ENCODE measurements around the gene ABL1. TPM values are rescaled to one million over a fixed set of nuclear protein-coding genes. Genes with fewer than 3 reads are reported as not detected.

ABL1 gene
- polyA plus RNA-seq, 3 donors: 4.5 to 14.5 (median 8.0) TPM

GRCh38 chr9:130849356-130849755, 14.3 kb downstream of the ABL1 start:
- WGBS (ENCODE audit: insufficient coverage): 100% methylated on average over 5 of the region's 9 CpGs

GRCh38 chr9:130852801-130853200, 17.7 kb downstream of the ABL1 start:
- Histone ChIP-seq H3K79me2 (ENCODE audit: insufficient read depth, low read length) (peaks cover 33% of the 10 kb centered on the region), H3K4me3 (replicated peaks in 1 of 3; ENCODE audit: low read depth in 2 of 3, low read length in 3 of 3) (no peak overlapping the region), H3K9ac (ENCODE audit: insufficient read depth, low read length, poor library complexity, severe bottlenecking) (no peak overlapping the region), H3K27ac (ENCODE audit: low read depth in 1 of 2, low read length in 2 of 2) (no peak overlapping the region), H3K27me3 (ENCODE audit: control insufficient read depth in 2 of 2, insufficient read depth in 2 of 2, low read length in 2 of 2) (no peaks in the 10 kb centered on the region), H2AFZ (ENCODE audit: insufficient read depth, low read depth, low read length, poor library complexity, severe bottlenecking) (no peak overlapping the region), H4K20me1 (ENCODE audit: insufficient read depth, low read length) (peaks cover 1% of the 10 kb centered on the region), H3K4me2 (replicated peaks; ENCODE audit: extremely low read depth, low read length, poor library complexity, severe bottlenecking) (no peak overlapping the region), H3K9me3 (replicated peaks in 1 of 2; ENCODE audit: control insufficient read depth in 1 of 2, insufficient read depth in 1 of 2, low read length in 2 of 2) (no peaks in the 10 kb centered on the region), H3K4me1 (ENCODE audit: control insufficient read depth in 1 of 2, insufficient read depth in 2 of 2, low read length in 2 of 2) (no peaks in the 10 kb centered on the region), H3K36me3 (replicated peaks in 1 of 2; ENCODE audit: control insufficient read depth in 1 of 2, insufficient read depth in 2 of 2, low read length in 2 of 2) (peaks cover 23 to 41% of the 10 kb centered on the region in 2 donors)
- Mint-ChIP-seq H3K36me3 (peaks cover 35% of the 10 kb centered on the region in 2 donors), H3K9me3 (no peaks in the 10 kb centered on the region), H3K4me1 (peaks cover 2% of the 10 kb centered on the region), H3K27ac (no peak overlapping the region), H3K4me3 (no peak overlapping the region), H3K27me3 (ENCODE audit: low read depth in 3 of 3) (peaks cover 0 to 2% (median 0%) of the 10 kb centered on the region in 3 donors)
- no peak for TF ChIP-seq CTCF (IDR thresholded peaks at IDR 0.05)
- 82% methylated on average over 5 of the region's 7 CpGs for WGBS (ENCODE audit: insufficient coverage)
- no peak for DNase-seq
- intact Hi-C loops (cut with micrococcal nuclease): no loop called here

More at GRCh38 chr9:130849356-130849755, 14.3 kb downstream of the ABL1 start:
- H3K4me3 ChIP-seq (replicated peaks in 1 of 3; ENCODE audit: low read depth in 2 of 3, low read length in 3 of 3): no peak overlapping the region
- H3K27me3 Mint-ChIP-seq (ENCODE audit: low read depth in 3 of 3): peaks cover 0 to 1% (median 0%) of the 10 kb centered on the region in 3 donors
- peaks cover 0 to 4% of the 10 kb centered on the region in 2 donors for H3K4me1 ChIP-seq (ENCODE audit: control insufficient read depth in 1 of 2, insufficient read depth in 2 of 2, low read length in 2 of 2)
- no peak for TF ChIP-seq CTCF (IDR thresholded peaks at IDR 0.05)
- peaks cover 14% of the 10 kb centered on the region for H3K4me1 Mint-ChIP-seq
- H3K4me3 Mint-ChIP-seq: no peak overlapping the region
- H3K4me2 ChIP-seq (replicated peaks; ENCODE audit: extremely low read depth, low read length, poor library complexity, severe bottlenecking): no peak overlapping the region
- no peak overlapping the region for H3K27ac ChIP-seq (ENCODE audit: low read depth in 1 of 2, low read length in 2 of 2)
- H3K36me3 ChIP-seq (replicated peaks in 1 of 2; ENCODE audit: control insufficient read depth in 1 of 2, insufficient read depth in 2 of 2, low read length in 2 of 2): peaks cover 5 to 6% of the 10 kb centered on the region in 2 donors
- H3K79me2 ChIP-seq (ENCODE audit: insufficient read depth, low read length): peaks cover 56% of the 10 kb centered on the region
- no peak for DNase-seq
- no peaks in the 10 kb centered on the region for H3K9me3 ChIP-seq (replicated peaks in 1 of 2; ENCODE audit: control insufficient read depth in 1 of 2, insufficient read depth in 1 of 2, low read length in 2 of 2)
- intact Hi-C loops (cut with micrococcal nuclease): no loop called here
- no peak overlapping the region for H3K27ac Mint-ChIP-seq
- no peaks in the 10 kb centered on the region for H3K27me3 ChIP-seq (ENCODE audit: control insufficient read depth in 2 of 2, insufficient read depth in 2 of 2, low read length in 2 of 2)
- no peak overlapping the region for H2AFZ ChIP-seq (ENCODE audit: insufficient read depth, low read depth, low read length, poor library complexity, severe bottlenecking)
- H3K9ac ChIP-seq (ENCODE audit: insufficient read depth, low read length, poor library complexity, severe bottlenecking): no peak overlapping the region
- H4K20me1 ChIP-seq (ENCODE audit: insufficient read depth, low read length): peaks cover 12% of the 10 kb centered on the region
- H3K36me3 Mint-ChIP-seq: peaks cover 4 to 6% of the 10 kb centered on the region in 2 donors
- H3K9me3 Mint-ChIP-seq: peaks cover 0 to 3% (median 0%) of the 10 kb centered on the region in 7 donors
